Smooth muscle cell (in vitro differentiated cells): Measurements from ENCODE around the gene RIPOR1. TPM values are rescaled to one million over a fixed set of nuclear protein-coding genes. Genes with fewer than 3 reads are reported as not detected.
"Not testable (repeated sequence)": the region's sequence is repeated elsewhere in the genome, so short reads cannot be mapped to it uniquely, and the experiment has no call there.

Experiments used
- DNase-seq: peaks from one replicate; lab custom pipeline; 2025; ENCODE audit not compliant: unreplicated experiment; lab: John Stamatoyannopoulos, UW
- H2AFZ ChIP-seq: fragments of 200-600 bp; sonication (generic); 2 replicates; pipeline ENCODE4 v1.6.0; 2016; ENCODE audit warnings: antibody characterized with exemption, low read depth, mild to moderate bottlenecking
- H3F3A ChIP-seq: fragments of 200-600 bp; sonication (generic); 2 replicates; pipeline ENCODE4 v1.6.0; 2017; ENCODE audit warnings: antibody characterized with exemption, low read depth
- H3K27ac ChIP-seq: fragments of 200-600 bp; sonication (generic); 2 replicates; pipeline ENCODE4 v1.5.1; 2016; ENCODE audit warnings: low read depth, mild to moderate bottlenecking
- H3K27me3 ChIP-seq: fragments of 200-600 bp; sonication (generic); 2 replicates; pipeline ENCODE4 v1.6.1; 2016; ENCODE audit warnings: low read depth, mild to moderate bottlenecking
- H3K36me3 ChIP-seq: fragments of 200-600 bp; sonication (generic); 2 replicates; pipeline ENCODE4 v1.5.1; 2016; ENCODE audit warnings: low read depth
- H3K4me1 ChIP-seq: fragments of 200-600 bp; sonication (generic); 2 replicates; pipeline ENCODE4 v1.5.1; 2016; ENCODE audit warnings: low read depth
- H3K4me2 ChIP-seq: fragments of 200-600 bp; sonication (generic); 2 replicates; pipeline ENCODE4 v1.6.0; 2016; ENCODE audit warnings: mild to moderate bottlenecking
- H3K4me3 ChIP-seq: fragments of 200-600 bp; sonication (generic); 2 replicates; pipeline ENCODE4 v1.5.1; 2016; ENCODE audit warnings: mild to moderate bottlenecking
- H3K79me2 ChIP-seq: fragments of 200-600 bp; sonication (generic); 2 replicates; pipeline ENCODE4 v1.6.0; 2016; ENCODE audit warnings: low read depth, mild to moderate bottlenecking
- H3K9ac ChIP-seq: fragments of 200-600 bp; sonication (generic); 2 replicates; pipeline ENCODE4 v1.6.0; 2016; ENCODE audit warnings: low read depth
- H3K9me3 ChIP-seq: fragments of 200-600 bp; sonication (generic); replicated peaks from 2 replicates; pipeline ENCODE4 v1.5.1; 2016; ENCODE audit warnings: low read depth
- H4K20me1 ChIP-seq: fragments of 200-600 bp; sonication (generic); 2 replicates; pipeline ENCODE4 v1.6.0; 2016; ENCODE audit warnings: low read depth
- CTCF ChIP-seq: fragments of 200-600 bp; sonication (generic); IDR thresholded peaks from 2 replicates; pipeline ENCODE4 v1.5.1; 2017; ENCODE audit warnings: borderline replicate concordance, mild to moderate bottlenecking, antibody characterized with exemption; ENCODE audit not compliant: insufficient read depth, poor library complexity, severe bottlenecking
- WGBS: methylation state at CpG from one replicate; pipeline ENCODE4 v1.1.7; 2016; ENCODE audit warnings: low lambda C conversion rate; 5-methylcytosine and 5-hydroxymethylcytosine counted together
- polyA plus RNA-seq: library from polyadenylated mRNA; unstranded; fragments of >200 nt; fragmentation: Nextera tagmentation; extraction: Ambion mirVana; gene quantifications from 2 replicates; pipeline ENCODE4 v1.2.1, GENCODE V29; 2016
- total RNA-seq: library from RNA; depleted of rRNA; stranded (reverse); fragments of >200 nt; gene quantifications from 2 replicates; pipeline ENCODE4 v1.2.3, GENCODE V29; 2014

Gene RIPOR1
- total and polyA plus RNA-seq, 2 experiments from 2014 or later, result 26.6 to 47.3 TPM

GRCh38 chr16:67533024-67533560 lies 4.5 kb downstream of the RIPOR1 start:
- Histone ChIP-seq H4K20me1 (peaks cover 79% of the 10 kb centered on the region), H3K36me3 (no peaks in the 10 kb centered on the region), H3K4me1 (peaks cover 17% of the 10 kb centered on the region), H3K9me3 (no peaks in the 10 kb centered on the region), H2AFZ (no peak overlapping the region), H3K27me3 (no peaks in the 10 kb centered on the region), H3K27ac (no peak overlapping the region), H3K9ac (no peak overlapping the region), H3F3A (peaks cover 8% of the 10 kb centered on the region), H3K4me3 (no peak overlapping the region), H3K4me2 (no peak overlapping the region), H3K79me2 (peaks cover 37% of the 10 kb centered on the region)
- DNase-seq, result no peak
- WGBS, result 88% methylated on average over 9 of the region's 9 CpGs
- TF ChIP-seq CTCF, result no peak

- not testable (repeated sequence) for H3K4me2 ChIP-seq, DNase-seq, H3K27ac ChIP-seq, H3K36me3 ChIP-seq, H3K4me3 ChIP-seq, H3K27me3 ChIP-seq, H2AFZ ChIP-seq, H3K9ac ChIP-seq, H3K9me3 ChIP-seq
- WGBS, result 95% methylated on average over 6 of the region's 6 CpGs
- peaks cover 88% of the 10 kb centered on the region for H4K20me1 ChIP-seq
- H3K79me2 ChIP-seq, result peaks cover 37% of the 10 kb centered on the region
- H3K4me1 ChIP-seq, result peaks cover 19% of the 10 kb centered on the region
- peaks cover 11% of the 10 kb centered on the region for H3F3A ChIP-seq
Observed at GRCh38 chr16:67533987-67534386, 5.4 kb downstream of the RIPOR1 start.

GRCh38 chr16:67534431-67534830 lies 5.8 kb downstream of the RIPOR1 start:
- H3K4me1 ChIP-seq, result peaks cover 19% of the 10 kb centered on the region
- DNase-seq, result no peak
- no peaks in the 10 kb centered on the region for H3K36me3 ChIP-seq
- H3K4me3 ChIP-seq, result no peak overlapping the region
- no peak overlapping the region for H3K4me2 ChIP-seq
- H3K27ac ChIP-seq, result no peak overlapping the region
- no peaks in the 10 kb centered on the region for H3K27me3 ChIP-seq
- H3K79me2 ChIP-seq, result peaks cover 35% of the 10 kb centered on the region
- H3K9me3 ChIP-seq, result no peaks in the 10 kb centered on the region
- peaks cover 92% of the 10 kb centered on the region for H4K20me1 ChIP-seq
- H3K9ac ChIP-seq, result no peak overlapping the region
- H3F3A ChIP-seq, result peaks cover 7% of the 10 kb centered on the region
- no peak for TF ChIP-seq CTCF
- no peak overlapping the region for H2AFZ ChIP-seq

- no peak overlapping the region for H3K9ac ChIP-seq
- no peak for TF ChIP-seq CTCF
- H3K4me3 ChIP-seq, result no peak overlapping the region
- no peak for DNase-seq
- no peak overlapping the region for H2AFZ ChIP-seq
- no peaks in the 10 kb centered on the region for H3K9me3 ChIP-seq
- no peaks in the 10 kb centered on the region for H3K27me3 ChIP-seq
- peaks cover 100% of the 10 kb centered on the region for H4K20me1 ChIP-seq
- H3K4me1 ChIP-seq, result peaks cover 19% of the 10 kb centered on the region
- H3F3A ChIP-seq, result peaks cover 3% of the 10 kb centered on the region
- no peak overlapping the region for H3K4me2 ChIP-seq
- WGBS, result 100% methylated on average over 2 of the region's 2 CpGs
- H3K36me3 ChIP-seq, result no peaks in the 10 kb centered on the region
- no peak overlapping the region for H3K27ac ChIP-seq
- H3K79me2 ChIP-seq, result peaks cover 28% of the 10 kb centered on the region
Observed at GRCh38 chr16:67535201-67535600, 6.6 kb downstream of the RIPOR1 start.
